Measurements from ENCODE around the gene EEPD1. TPM values are rescaled to one million over a fixed set of nuclear protein-coding genes. Genes with fewer than 3 reads are reported as not detected.

Gene EEPD1
- total RNA-seq, 1 donor: 5.2 TPM

DNA sequence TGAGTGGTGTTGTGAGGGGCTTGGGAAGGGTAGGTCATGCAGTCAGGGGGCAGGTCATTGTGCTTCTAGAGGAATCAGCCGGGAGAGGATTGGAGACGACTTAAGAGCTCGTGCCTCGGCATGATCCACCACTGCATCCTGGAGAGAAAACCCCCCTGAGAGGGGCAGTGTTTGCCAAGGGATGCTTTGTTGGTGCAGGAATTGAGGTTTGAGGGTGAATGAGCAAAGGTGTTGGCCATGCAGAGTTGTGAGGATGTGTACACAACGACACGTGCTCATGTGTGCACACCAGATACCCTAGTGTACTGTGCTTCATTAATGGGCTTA is 151.0 kb downstream of the EEPD1 start:
- TF ChIP-seq, protein P1, sequence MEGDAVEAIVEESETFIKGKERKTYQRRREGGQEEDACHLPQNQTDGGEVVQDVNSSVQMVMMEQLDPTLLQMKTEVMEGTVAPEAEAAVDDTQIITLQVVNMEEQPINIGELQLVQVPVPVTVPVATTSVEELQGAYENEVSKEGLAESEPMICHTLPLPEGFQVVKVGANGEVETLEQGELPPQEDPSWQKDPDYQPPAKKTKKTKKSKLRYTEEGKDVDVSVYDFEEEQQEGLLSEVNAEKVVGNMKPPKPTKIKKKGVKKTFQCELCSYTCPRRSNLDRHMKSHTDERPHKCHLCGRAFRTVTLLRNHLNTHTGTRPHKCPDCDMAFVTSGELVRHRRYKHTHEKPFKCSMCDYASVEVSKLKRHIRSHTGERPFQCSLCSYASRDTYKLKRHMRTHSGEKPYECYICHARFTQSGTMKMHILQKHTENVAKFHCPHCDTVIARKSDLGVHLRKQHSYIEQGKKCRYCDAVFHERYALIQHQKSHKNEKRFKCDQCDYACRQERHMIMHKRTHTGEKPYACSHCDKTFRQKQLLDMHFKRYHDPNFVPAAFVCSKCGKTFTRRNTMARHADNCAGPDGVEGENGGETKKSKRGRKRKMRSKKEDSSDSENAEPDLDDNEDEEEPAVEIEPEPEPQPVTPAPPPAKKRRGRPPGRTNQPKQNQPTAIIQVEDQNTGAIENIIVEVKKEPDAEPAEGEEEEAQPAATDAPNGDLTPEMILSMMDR (IDR thresholded peaks at IDR 0.05; ENCODE audit: insufficient read depth, low read depth, low read length): no peak
- no peak for DNase-seq (ENCODE audit: low read depth)
- H3K4me3 ChIP-seq (ENCODE audit: low read depth, low read length): no peak overlapping the region

- no peak for DNase-seq (ENCODE audit: low read depth)
- TF ChIP-seq, protein P1 (IDR thresholded peaks at IDR 0.05; ENCODE audit: insufficient read depth, low read depth, low read length): no peak
- no peak overlapping the region for H3K4me3 ChIP-seq (ENCODE audit: low read depth, low read length)
Measured at GRCh38 chr7:36305226-36305625, 152.2 kb downstream of the EEPD1 start.

DNA sequence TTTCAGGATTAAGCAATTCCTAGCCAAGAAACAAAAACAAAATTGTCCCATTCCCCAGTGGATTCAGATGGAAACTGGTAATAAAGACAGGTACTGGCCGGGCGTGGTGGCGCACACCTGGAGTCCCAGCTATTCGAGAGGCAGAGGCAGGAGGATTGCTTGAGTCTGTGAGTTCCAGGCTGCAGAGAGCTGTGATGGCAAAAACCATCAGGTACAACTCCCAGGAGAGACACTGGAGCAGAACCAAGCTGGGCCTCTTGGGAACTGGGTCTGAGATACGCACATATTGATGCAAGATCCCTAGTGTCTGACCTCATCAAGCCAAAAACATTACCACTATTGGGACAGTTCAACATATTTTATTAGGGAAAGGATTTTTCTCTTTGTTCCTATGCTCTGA is 152.6 kb downstream of the EEPD1 start:
- H3K4me3 ChIP-seq (ENCODE audit: low read depth, low read length): no peak overlapping the region
- TF ChIP-seq, protein P1 (IDR thresholded peaks at IDR 0.05; ENCODE audit: insufficient read depth, low read depth, low read length): no peak

DNA sequence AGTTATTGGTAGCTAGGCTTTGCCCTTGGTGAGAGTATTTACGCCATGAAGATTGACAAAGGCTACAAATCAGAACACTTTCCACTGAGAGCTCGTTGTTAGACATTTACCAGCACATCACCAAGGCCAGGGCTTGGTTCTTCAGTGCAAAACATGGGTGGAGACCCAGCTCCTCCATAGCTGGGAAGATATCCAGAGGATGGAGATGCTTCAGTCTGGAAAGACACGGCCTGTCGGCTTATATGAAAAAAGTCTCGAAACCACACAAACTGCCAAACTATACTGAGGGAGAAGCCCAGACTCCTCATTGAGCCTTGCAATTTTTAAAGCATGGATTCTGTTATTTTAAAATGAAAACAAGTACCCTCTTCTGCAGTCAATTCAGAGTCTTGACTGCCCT is 153.2 kb downstream of the EEPD1 start:
- DNase-seq (ENCODE audit: low read depth): no peak
- TF ChIP-seq, protein P1 (IDR thresholded peaks at IDR 0.05; ENCODE audit: insufficient read depth, low read depth, low read length): no peak
- no peak overlapping the region for H3K4me3 ChIP-seq (ENCODE audit: low read depth, low read length)

More for the DNA sequence above, 152.6 kb downstream of the EEPD1 start:
- DNase-seq (ENCODE audit: low read depth): no peak

GRCh38 chr7:36306722-36307121 is 153.7 kb downstream of the EEPD1 start:
- no peak for DNase-seq (ENCODE audit: low read depth)
- TF ChIP-seq, protein P1 (IDR thresholded peaks at IDR 0.05; ENCODE audit: insufficient read depth, low read depth, low read length): no peak
- H3K4me3 ChIP-seq (ENCODE audit: low read depth, low read length): no peak overlapping the region

DNA sequence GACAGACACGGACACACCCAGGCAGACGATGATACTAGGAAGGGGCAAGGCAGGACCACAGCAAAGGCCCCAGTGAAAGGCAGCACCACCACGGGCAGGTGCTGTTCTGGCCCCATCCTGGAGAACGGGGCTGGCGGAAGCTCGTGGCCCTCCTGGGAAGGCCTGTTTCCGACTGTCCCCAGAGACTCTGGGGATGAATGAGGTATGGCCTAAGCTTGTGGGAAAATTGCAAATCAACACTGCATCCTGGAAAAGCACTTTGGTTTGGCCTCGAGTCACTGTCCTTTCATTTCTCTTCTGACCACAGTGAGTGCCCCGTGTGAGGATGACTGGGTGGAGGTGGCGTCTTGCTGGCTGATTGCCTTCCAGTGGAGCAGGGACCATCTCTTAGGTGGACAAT is 155.0 kb downstream of the EEPD1 start:
- H3K4me3 ChIP-seq (ENCODE audit: low read depth, low read length): no peak overlapping the region
- DNase-seq (ENCODE audit: low read depth): no peak
- TF ChIP-seq, protein P1 (IDR thresholded peaks at IDR 0.05; ENCODE audit: insufficient read depth, low read depth, low read length): no peak

- no peak for DNase-seq (ENCODE audit: low read depth)
- TF ChIP-seq, protein P1 (IDR thresholded peaks at IDR 0.05; ENCODE audit: insufficient read depth, low read depth, low read length): no peak
Measured at GRCh38 chr7:36309301-36309700, 156.2 kb downstream of the EEPD1 start.

More at GRCh38 chr7:36309301-36309700, 156.2 kb downstream of the EEPD1 start:
- no peak overlapping the region for H3K4me3 ChIP-seq (ENCODE audit: low read depth, low read length)

Data from fibroblast of villous mesenchyme (primary cell).